HFF-Myc (cell line): ENCODE data around the gene ZNF541.
A peak's percentile ranks its signal among the peaks of the same experiment; 100 is the strongest.

Source experiments
- DNase-seq: peaks from one replicate; pipeline ENCODE4 v3.0.0-alpha.2; 2011; ENCODE audit warnings: low read depth; ENCODE audit errors: extremely low read depth
- H3K4me3 ChIP-seq: replicated peaks from 2 replicates; pipeline ENCODE4 v1.5.1; 2011; ENCODE audit warnings: low read depth, mild to moderate bottlenecking, control low read depth, low read length
- TF ChIP-seq, protein P1 (sequence below): IDR thresholded peaks from 2 replicates; pipeline ENCODE4 v1.5.1; 2012; ENCODE audit warnings: mild to moderate bottlenecking, low read depth, low read length, control low read depth; ENCODE audit errors: missing control alignments

The ZNF541 gene

GRCh38 chr19:47614021-47614295 is 41.0 kb upstream of the ZNF541 start:
- TF ChIP-seq, protein P1, sequence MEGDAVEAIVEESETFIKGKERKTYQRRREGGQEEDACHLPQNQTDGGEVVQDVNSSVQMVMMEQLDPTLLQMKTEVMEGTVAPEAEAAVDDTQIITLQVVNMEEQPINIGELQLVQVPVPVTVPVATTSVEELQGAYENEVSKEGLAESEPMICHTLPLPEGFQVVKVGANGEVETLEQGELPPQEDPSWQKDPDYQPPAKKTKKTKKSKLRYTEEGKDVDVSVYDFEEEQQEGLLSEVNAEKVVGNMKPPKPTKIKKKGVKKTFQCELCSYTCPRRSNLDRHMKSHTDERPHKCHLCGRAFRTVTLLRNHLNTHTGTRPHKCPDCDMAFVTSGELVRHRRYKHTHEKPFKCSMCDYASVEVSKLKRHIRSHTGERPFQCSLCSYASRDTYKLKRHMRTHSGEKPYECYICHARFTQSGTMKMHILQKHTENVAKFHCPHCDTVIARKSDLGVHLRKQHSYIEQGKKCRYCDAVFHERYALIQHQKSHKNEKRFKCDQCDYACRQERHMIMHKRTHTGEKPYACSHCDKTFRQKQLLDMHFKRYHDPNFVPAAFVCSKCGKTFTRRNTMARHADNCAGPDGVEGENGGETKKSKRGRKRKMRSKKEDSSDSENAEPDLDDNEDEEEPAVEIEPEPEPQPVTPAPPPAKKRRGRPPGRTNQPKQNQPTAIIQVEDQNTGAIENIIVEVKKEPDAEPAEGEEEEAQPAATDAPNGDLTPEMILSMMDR: no peak
- no peak for DNase-seq
- no peak overlapping the region for H3K4me3 ChIP-seq

DNA sequence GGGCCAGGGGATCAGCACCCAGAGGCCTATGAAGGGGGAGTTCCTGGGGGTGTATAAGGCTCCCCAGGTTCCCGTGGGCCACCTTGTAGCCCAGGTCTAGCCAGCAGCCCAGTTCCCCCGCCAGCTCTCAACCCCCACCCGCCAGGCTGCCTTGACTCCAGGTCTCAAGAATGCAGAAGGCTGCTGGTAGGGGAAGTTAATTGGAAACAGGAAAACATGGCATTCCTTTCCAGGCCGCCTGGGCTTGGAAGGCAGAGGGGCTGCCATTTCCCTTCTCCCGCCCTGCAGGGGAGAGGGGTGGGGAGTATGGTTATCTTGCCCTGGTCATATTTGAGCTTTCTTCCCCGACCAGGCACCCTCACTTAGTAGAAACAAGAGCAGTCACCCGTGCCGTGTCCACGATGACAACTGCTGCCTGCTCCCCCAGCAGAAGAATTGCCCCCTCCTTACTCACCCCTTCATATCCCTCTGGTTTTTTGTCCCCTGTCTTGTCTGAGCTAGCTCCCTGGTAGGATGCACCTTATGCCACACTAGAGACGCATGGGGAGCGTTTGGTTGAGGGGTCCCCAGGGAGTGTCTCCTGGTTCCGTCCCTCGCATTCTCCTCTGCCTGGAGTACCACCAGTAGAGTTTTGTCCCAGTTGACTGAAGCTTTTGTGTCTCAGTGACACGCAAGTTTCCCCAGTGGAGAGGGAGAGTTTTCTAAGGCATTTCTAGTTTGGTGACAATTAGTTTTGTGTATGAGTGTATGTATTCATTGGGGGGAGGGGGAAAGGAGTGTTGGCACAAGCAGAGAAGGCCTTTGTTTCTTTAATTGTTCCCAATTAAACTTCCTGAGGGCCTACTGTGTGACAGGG is 40.4 kb upstream of the ZNF541 start:
- TF ChIP-seq, protein P1: no peak
- H3K4me3 ChIP-seq: peak overlapping the region; percentile 8; the same call in 1 of the 2 replicates
- DNase-seq: no peak

GRCh38 chr19:47610902-47611301 is 38.0 kb upstream of the ZNF541 start:
- no peak for DNase-seq
- TF ChIP-seq, protein P1: no peak
- peak overlapping the region; percentile 95 for H3K4me3 ChIP-seq

DNA sequence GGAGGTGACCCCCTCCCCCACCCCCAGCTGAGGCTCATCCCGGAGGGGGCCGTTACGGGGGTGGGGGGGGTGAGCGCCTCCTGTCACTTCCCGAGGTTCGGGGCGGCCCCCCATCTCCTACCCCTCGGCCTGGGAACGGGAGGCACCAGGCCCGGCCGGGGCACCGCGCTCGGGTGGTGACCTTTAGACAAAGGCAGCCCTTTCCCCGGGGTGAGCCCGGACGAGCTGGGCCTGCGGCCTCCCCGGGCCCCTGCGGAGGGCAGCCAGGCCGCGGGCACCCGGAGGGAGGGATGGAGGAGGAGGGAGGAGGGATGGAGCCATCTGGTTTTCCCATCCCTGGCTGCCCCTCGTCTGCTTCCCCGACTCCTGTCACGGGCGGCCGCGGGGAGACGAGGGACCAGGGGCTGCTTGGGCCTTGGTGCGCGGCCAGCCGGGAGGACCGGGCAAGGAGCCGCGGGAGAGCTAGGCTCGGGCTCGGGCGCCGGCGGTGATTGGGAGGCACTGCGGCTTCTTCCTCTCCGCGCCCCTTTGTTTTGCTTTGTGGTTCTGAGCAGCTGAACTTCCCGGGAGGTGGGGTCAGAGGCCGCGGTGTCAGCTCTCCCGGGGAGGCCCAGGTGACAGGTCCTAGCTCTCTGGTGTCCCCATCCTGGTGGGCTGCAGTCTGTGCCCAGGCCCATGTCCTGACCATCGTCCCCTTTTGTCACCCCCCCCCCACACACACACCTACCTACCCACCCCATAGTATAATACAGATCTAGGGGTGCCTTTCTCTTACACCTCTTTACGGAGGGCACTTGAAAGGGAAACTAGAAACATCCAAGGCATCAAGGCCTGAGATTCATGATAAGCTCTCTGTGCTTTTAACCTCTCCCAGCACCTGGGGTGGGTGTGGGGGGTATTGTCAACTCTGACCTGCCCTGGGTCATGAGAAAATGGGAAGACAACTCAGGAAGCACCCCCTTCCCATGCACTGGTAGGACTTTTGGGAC is 37.3 kb upstream of the ZNF541 start:
- TF ChIP-seq, protein P1: no peak
- peak overlapping the region; percentile 95 for H3K4me3 ChIP-seq
- no peak for DNase-seq

DNA sequence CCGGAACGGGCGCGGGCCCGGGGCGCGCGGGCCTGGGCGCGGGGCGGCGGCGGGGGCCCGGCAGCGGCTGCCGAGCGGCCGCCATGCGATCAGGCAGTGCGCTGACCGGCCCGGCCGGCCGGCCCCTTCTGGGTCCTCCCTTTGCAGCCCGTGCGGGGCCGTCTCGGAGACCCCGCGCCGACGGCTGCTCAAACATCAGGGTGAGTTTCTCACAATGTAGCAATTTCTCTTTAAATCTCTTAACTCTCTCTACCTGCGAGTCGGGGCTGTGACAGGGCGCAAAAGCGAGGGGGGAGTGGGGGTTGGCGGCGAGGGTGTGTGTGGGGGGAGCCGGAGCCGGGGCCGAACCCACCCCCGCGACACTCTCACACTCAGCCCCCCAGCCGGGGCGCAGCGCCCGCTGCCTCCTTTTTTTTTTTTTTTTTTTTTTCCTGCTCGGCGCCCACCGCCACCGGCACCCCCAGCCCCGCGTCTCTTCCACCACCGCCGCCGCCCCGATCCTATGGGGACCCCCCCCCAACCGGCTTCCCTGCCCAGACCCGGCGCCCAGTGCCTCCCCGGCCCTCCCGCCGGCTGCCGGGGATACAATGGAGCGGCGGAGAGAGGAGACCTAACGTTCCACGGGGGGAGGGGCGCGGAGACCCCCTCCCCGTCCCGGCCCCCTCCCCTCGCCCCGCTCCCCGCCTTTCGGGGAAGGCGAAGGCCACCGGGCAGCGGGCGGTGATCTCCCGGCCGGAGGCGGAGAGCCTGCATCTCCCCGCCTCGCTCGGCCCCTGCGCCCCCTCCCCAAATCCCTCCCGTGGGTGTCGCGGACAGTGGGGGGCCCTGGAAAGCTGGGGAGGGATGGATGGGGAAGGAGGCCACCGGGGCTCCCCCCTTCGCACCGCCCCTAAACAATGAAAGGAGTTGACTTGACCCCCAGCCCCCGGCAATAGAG is 36.3 kb upstream of the ZNF541 start, which contains the start of gene BICRA:
TSS of gene BICRA (plus strand) at position 166 of the 937 bp plus-strand sequence. CDS start 64,441 bp downstream, outside the sequence.
- TF ChIP-seq, protein P1: no peak
- DNase-seq: peak; percentile 32
- H3K4me3 ChIP-seq: peak within 1 kb of the TSS; percentile 95
